Muscle layer of duodenum (tissue), 2 donors: ENCODE results near the gene SFXN5.
"Not testable (repeated sequence)": the region's sequence is repeated elsewhere in the genome, so short reads cannot be mapped to it uniquely, and the experiment has no call there.

Source experiments
- H3K27ac ChIP-seq: one replicate; pipeline ENCODE4 v1.7.0; 2013; ENCODE audit warnings: mild to moderate bottlenecking, low read length
- H3K27me3 ChIP-seq: one replicate; pipeline ENCODE4 v1.7.0; 2013; ENCODE audit warnings: low read depth, mild to moderate bottlenecking, control low read depth, low read length
- H3K36me3 ChIP-seq, 2 donors: one replicate each; pipeline ENCODE4 v1.7.0; 2013; ENCODE audit warnings: low read length in 2 of 2, control low read depth in 1 of 2, mild to moderate bottlenecking in 1 of 2; ENCODE audit not compliant: insufficient read depth in 2 of 2, control insufficient read depth in 1 of 2
- H3K4me1 ChIP-seq, 2 donors: one replicate each; pipeline ENCODE4 v1.7.0; 2013; ENCODE audit warnings: low read length in 2 of 2, mild to moderate bottlenecking in 2 of 2, control low read depth in 1 of 2, moderate library complexity in 1 of 2; ENCODE audit not compliant: insufficient read depth in 2 of 2, control insufficient read depth in 1 of 2
- H3K4me3 ChIP-seq, 2 donors: one replicate each; pipeline ENCODE4 v1.7.0; 2013; ENCODE audit warnings: low read length in 2 of 2, low read depth in 1 of 2, mild to moderate bottlenecking in 1 of 2
- H3K9me3 ChIP-seq, 2 donors: one replicate each; pipeline ENCODE4 v1.7.0; 2013; ENCODE audit warnings: low read length in 2 of 2, control low read depth in 1 of 2, mild to moderate bottlenecking in 1 of 2; ENCODE audit not compliant: control insufficient read depth in 1 of 2
- donor health status: healthy.

SFXN5 gene

DNA sequence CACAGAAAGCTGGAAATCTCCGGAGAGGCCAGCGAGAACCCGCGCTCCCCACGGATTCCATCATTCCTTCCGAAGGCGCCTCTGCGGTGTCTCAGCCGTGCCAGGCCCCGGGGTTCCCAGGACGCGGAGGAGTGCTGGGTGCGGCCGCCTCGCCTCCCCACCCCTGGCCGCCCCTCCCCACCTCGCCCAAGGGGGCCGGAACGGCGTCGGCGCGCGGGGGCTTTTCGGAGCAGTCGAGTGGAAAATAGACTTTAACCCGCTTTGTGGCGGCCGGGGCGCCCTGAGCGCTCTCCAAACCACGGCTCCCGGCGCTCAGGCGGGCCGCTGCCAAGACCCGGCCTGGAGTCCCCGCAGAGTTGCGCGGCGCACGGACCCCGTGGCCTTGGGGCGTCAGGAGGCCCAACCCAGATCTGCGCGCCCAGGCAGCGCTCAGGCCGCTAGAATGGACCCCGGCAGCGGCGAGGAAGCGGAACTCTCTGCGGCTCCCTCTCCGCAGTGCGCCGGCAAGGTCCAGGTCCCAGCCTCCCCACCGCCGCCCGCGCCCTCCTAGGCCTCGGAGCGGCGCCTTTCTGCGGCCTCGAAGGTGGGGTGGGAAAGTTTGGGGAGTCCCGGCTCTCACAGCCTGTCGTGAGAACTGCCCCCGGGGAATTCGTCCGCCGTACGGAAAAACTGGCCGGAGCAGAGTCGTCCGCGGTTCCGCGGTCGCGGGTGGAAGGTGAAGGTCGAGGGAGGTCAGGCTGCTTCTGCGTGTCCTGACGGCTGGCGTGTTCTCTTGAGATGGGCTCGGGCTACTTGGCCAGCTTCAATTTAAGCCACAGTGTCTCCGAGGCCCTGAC lies 155.4 kb downstream of the SFXN5 start:
- peak overlapping the region; percentile 48 to 66 for H3K4me3 ChIP-seq
- H3K27ac ChIP-seq: no peak overlapping the region
- H3K27me3 ChIP-seq: peaks cover 78% of the 10 kb centered on the region
- H3K9me3 ChIP-seq: no peaks in the 10 kb centered on the region
- H3K4me1 ChIP-seq: peaks cover 0 to 54% of the 10 kb centered on the region in 2 donors
- no peaks in the 10 kb centered on the region for H3K36me3 ChIP-seq

DNA sequence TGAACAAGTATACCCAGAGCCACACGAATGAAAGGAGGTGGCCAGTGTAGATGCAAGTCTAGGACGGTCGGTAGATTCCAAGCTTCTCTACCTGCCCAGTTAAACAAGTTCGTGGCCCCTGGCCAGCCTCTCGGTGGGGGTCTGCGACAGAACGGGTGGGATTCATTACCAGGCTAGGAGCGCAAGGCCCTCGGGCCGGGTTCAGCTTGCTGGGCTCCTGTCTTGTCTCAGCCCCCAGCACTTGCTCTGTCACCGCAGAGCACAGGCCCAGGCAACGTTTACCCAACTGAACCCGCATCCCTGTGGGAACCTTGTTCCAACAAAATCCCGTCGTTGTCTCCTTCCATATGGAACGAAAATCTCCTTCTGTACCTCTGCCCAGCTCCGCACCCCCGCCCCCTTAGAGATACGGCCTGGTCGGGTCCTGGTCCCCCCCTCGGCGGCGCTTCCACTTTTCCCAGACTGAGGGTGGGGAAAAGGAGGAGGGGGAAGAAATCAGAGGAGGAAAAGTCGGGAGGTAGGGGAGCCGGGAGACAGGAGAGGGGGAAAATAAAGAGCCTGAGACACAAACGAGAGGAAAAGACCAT lies 156.1 kb downstream of the SFXN5 start:
- H3K27me3 ChIP-seq: peaks cover 71% of the 10 kb centered on the region
- H3K9me3 ChIP-seq: no peaks in the 10 kb centered on the region
- H3K27ac ChIP-seq: no peak overlapping the region
- peaks cover 0 to 47% of the 10 kb centered on the region in 2 donors for H3K4me1 ChIP-seq
- H3K36me3 ChIP-seq: no peaks in the 10 kb centered on the region
- peak overlapping the region in 1 of 2 donors; percentile 66 for H3K4me3 ChIP-seq

GRCh38 chr2:72914589-72915319 lies 156.8 kb downstream of the SFXN5 start:
- peaks cover 0 to 41% of the 10 kb centered on the region in 2 donors for H3K4me1 ChIP-seq
- peaks cover 64% of the 10 kb centered on the region for H3K27me3 ChIP-seq
- H3K9me3 ChIP-seq: no peaks in the 10 kb centered on the region
- H3K4me3 ChIP-seq: no peak overlapping the region
- no peaks in the 10 kb centered on the region for H3K36me3 ChIP-seq
- H3K27ac ChIP-seq: no peak overlapping the region

- Histone ChIP-seq H3K27ac (no peak overlapping the region), H3K4me1 (peaks cover 0 to 40% of the 10 kb centered on the region in 2 donors), H3K9me3 (no peaks in the 10 kb centered on the region), H3K27me3 (peaks cover 59% of the 10 kb centered on the region), H3K36me3 (no peaks in the 10 kb centered on the region), H3K4me3 (no peak overlapping the region)
Observed at GRCh38 chr2:72914206-72914559, 157.3 kb downstream of the SFXN5 start.

DNA sequence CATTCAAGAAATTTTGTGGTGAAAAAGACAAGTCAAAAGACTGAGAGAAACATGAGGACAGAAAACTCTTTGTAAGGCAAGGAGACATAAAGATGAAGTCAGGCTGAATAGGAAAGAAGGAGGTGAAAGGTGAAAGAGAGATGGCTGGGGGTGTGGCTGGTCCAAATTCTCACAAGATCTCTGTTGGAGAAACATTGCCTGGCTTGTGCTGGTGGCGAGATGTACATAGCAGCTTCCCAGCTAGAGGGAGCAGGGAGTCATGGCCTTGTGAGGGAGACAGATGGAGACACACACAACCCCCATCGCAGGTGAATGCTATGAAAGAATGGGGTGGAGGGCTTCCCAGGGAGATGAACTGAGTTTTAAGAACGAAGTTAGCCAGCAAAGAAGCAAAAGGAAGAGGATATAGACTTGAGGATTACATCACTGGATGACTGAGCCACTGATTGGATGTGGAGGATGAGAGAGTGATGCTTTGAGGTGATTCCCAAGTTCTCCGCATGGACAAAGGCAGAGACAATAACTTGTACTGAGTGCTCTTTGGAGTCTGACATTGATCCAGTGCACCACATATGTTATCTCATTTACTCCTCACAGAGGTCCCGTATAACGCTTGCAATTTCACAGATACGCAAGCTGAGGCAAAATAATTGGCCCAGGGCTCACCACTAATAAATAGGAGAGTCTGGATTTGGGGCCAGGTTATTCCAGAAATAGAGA lies 157.9 kb downstream of the SFXN5 start:
- H3K27ac ChIP-seq: no peak overlapping the region
- H3K27me3 ChIP-seq: peaks cover 53% of the 10 kb centered on the region

DNA sequence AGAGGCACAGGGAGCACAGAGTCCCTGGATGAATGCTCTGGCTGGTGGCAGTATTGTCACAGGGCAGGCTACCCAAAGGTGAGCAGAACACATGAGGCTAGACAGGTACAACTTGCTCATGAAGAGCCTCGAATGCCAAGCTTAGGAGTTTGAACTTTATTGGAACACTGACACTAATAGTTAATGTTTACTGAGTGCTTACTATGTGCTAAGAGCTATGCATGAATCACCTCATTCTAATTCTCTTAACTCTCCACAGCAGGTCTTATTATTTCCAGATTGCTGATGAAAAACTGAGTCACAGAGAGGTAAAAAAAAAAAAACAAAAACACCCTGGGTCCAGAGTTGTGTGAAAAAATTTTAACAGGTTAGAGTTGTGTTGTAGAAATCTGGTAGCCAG lies 160.3 kb downstream of the SFXN5 start:
- Histone ChIP-seq H3K27ac (no peak overlapping the region), H3K4me3 (no peak overlapping the region), H3K4me1 (peaks cover 0 to 13% of the 10 kb centered on the region in 2 donors), H3K27me3 (peaks cover 43% of the 10 kb centered on the region), H3K36me3 (no peaks in the 10 kb centered on the region), H3K9me3 (no peaks in the 10 kb centered on the region)

More for the DNA sequence above, 157.9 kb downstream of the SFXN5 start:
- Histone ChIP-seq H3K9me3 (no peaks in the 10 kb centered on the region), H3K4me3 (no peak overlapping the region), H3K4me1 (peaks cover 0 to 37% of the 10 kb centered on the region in 2 donors), H3K36me3 (no peaks in the 10 kb centered on the region)

GRCh38 chr2:72908741-72909140 lies 162.8 kb downstream of the SFXN5 start:
- Histone ChIP-seq H3K27me3 (peaks cover 18% of the 10 kb centered on the region), H3K9me3 (no peaks in the 10 kb centered on the region), H3K27ac (no peak overlapping the region), H3K4me3 (no peak overlapping the region), H3K4me1 (no peaks in the 10 kb centered on the region), H3K36me3 (no peaks in the 10 kb centered on the region)

DNA sequence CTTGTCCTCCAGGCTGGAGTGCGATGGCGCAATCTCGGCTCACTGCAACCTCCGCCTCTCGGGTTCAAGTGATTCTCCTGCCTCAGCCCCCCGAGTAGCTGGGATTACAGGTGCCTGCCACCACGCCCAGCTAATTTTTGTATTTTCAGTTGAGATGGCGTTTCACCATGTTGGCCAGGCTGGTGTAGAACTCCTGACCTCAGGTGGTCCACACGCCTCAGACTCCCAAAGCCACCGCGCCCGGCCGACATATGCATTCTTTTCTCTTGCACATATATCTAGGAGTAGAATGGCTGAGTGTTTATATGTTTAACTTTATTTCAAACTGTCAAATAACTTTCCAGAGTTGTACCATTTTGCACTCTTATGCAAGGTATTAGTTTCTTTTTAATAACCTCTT lies 164.1 kb downstream of the SFXN5 start:
- not testable (repeated sequence) for H3K27ac ChIP-seq, H3K4me3 ChIP-seq, H3K36me3 ChIP-seq, H3K9me3 ChIP-seq, H3K4me1 ChIP-seq
- H3K27me3 ChIP-seq: peaks cover 10% of the 10 kb centered on the region

- Histone ChIP-seq H3K9me3 (no peaks in the 10 kb centered on the region), H3K36me3 (no peaks in the 10 kb centered on the region), H3K4me3 (no peak overlapping the region), H3K27me3 (peaks cover 15% of the 10 kb centered on the region), H3K27ac (no peak overlapping the region), H3K4me1 (no peaks in the 10 kb centered on the region)
Observed at GRCh38 chr2:72901426-72901825, 170.1 kb downstream of the SFXN5 start.

DNA sequence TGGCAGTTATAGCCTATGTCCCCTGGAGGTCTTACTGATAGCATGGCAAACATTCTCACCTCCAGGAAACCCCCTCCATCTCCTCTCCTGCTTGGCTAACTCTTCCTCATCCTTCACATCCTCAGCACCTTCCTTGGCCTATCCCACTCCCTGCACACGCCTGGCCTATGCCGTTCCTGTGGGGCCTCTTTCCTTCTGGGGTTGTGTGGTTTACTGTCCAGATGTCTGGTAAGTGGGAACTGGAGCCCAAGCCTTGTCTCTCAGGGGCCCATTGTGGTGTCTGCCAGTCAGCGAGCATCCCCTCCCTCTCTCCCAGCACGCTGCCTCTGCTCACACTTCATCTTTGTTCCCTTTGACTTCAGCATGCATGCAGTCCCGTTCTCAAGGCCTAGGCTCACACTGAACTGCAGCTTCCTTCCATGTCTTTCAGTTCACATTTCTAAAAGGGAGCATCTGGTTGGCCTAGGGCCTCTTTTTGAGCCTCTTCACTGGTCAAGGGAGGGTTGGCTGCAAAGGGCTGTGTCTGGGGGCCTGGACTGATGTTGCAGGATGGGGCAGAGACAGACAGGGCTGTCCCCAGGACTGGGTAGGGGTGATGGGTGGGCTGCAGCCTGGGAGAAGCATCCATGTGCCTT lies 171.2 kb downstream of the SFXN5 start:
- no peaks in the 10 kb centered on the region for H3K36me3 ChIP-seq
- peaks cover 18% of the 10 kb centered on the region for H3K27me3 ChIP-seq
- H3K27ac ChIP-seq: no peak overlapping the region
- H3K4me3 ChIP-seq: no peak overlapping the region
- no peaks in the 10 kb centered on the region for H3K9me3 ChIP-seq
- peaks cover 0 to 7% of the 10 kb centered on the region in 2 donors for H3K4me1 ChIP-seq

DNA sequence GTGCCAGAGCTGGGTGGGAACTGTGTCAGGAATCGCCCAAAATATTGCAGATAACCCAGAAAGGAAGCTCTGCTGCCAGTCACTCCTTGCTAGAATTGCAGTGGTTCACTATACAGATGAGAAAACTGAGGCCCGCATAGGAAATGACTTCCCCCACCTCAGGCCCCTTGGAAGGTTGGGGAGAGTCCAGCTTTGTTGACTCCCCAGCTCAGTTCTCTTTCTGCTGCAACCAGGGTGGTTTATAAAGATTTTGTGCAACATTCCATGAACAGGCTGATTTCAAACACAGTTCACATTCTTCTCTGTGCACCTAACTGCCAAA lies 173.0 kb downstream of the SFXN5 start:
- Histone ChIP-seq H3K27me3 (peaks cover 24% of the 10 kb centered on the region), H3K36me3 (no peaks in the 10 kb centered on the region), H3K4me3 (no peak overlapping the region), H3K9me3 (no peaks in the 10 kb centered on the region), H3K4me1 (peaks cover 0 to 7% of the 10 kb centered on the region in 2 donors), H3K27ac (no peak overlapping the region)
